DND-41 (cell line): ENCODE measurements around the gene MAN1A1.
"Not testable (repeated sequence)": the region's sequence is repeated elsewhere in the genome, so short reads cannot be mapped to it uniquely, and the experiment has no call there.

Experiments
- ATAC-seq: fragments of 200-7000 bp; cut with Tn5 transposase; 3 replicates; pipeline ENCODE4 v1.9.1; 2021; ENCODE audit warnings: low read depth; ENCODE audit not compliant: insufficient read depth
- DNase-seq: peaks from one replicate; pipeline ENCODE4 v3.0.0-alpha.2; 2020
- H2AFZ ChIP-seq: 2 replicates; pipeline ENCODE4 v1.6.0; 2012; ENCODE audit warnings: low read depth, low read length
- H3K27ac ChIP-seq: 2 replicates; pipeline ENCODE4 v1.5.1; 2012; ENCODE audit warnings: low read length, inconsistent platforms
- H3K27me3 ChIP-seq: fragments of 200-600 bp; sonication (generic); 2 replicates; pipeline ENCODE4 v1.6.0; 2012; ENCODE audit warnings: low read length, mild to moderate bottlenecking, inconsistent platforms; ENCODE audit not compliant: insufficient read depth, poor library complexity
- H3K36me3 ChIP-seq: 2 replicates; pipeline ENCODE4 v1.5.1; 2012; ENCODE audit warnings: low read length, inconsistent platforms; ENCODE audit not compliant: insufficient read depth
- H3K4me1 ChIP-seq: 2 replicates; pipeline ENCODE4 v1.5.1; 2012; ENCODE audit warnings: mild to moderate bottlenecking, low read length; ENCODE audit not compliant: insufficient read depth
- H3K4me2 ChIP-seq: 2 replicates; pipeline ENCODE4 v1.6.0; 2012; ENCODE audit warnings: mild to moderate bottlenecking, moderate library complexity, low read length, inconsistent platforms; ENCODE audit not compliant: insufficient read depth
- H3K4me3 ChIP-seq, 2 experiments: fragments of 200-600 bp in 1 of 2; shearing (Covaris generic) in 1 of 2; 2 replicates each; pipeline ENCODE4 v1.5.1; 2012 to 2016; ENCODE audit warnings: inconsistent platforms in 2 of 2, low read length in 2 of 2, mild to moderate bottlenecking in 2 of 2, low read depth in 1 of 2, moderate library complexity in 1 of 2
- H3K79me2 ChIP-seq: 2 replicates; pipeline ENCODE4 v1.6.0; 2012; ENCODE audit warnings: low read length, inconsistent platforms; ENCODE audit not compliant: insufficient read depth
- H3K9ac ChIP-seq: 2 replicates; pipeline ENCODE4 v1.6.0; 2012; ENCODE audit warnings: low read depth, mild to moderate bottlenecking, inconsistent platforms, low read length, moderate library complexity
- H3K9me3 ChIP-seq: 2 replicates; pipeline ENCODE4 v1.5.1; 2012; ENCODE audit warnings: low read length, moderate library complexity, mild to moderate bottlenecking, inconsistent platforms; ENCODE audit not compliant: insufficient read depth, severe bottlenecking
- H4K20me1 ChIP-seq: 2 replicates; pipeline ENCODE4 v1.6.0; 2012; ENCODE audit warnings: low read length; ENCODE audit not compliant: insufficient read depth
- EZH2 ChIP-seq: IDR thresholded peaks from 3 replicates; pipeline ENCODE4 v1.6.1; 2012; ENCODE audit warnings: borderline replicate concordance, low read depth, mild to moderate bottlenecking, moderate library complexity, low read length, inconsistent platforms; ENCODE audit not compliant: severe bottlenecking
- TF ChIP-seq, protein P1 (sequence below): IDR thresholded peaks from 2 replicates; pipeline ENCODE4 v1.5.1; 2012; ENCODE audit warnings: borderline replicate concordance, low read length, moderate library complexity, mild to moderate bottlenecking; ENCODE audit not compliant: poor library complexity, severe bottlenecking; ENCODE audit errors: extremely low read depth

The MAN1A1 gene

DNA sequence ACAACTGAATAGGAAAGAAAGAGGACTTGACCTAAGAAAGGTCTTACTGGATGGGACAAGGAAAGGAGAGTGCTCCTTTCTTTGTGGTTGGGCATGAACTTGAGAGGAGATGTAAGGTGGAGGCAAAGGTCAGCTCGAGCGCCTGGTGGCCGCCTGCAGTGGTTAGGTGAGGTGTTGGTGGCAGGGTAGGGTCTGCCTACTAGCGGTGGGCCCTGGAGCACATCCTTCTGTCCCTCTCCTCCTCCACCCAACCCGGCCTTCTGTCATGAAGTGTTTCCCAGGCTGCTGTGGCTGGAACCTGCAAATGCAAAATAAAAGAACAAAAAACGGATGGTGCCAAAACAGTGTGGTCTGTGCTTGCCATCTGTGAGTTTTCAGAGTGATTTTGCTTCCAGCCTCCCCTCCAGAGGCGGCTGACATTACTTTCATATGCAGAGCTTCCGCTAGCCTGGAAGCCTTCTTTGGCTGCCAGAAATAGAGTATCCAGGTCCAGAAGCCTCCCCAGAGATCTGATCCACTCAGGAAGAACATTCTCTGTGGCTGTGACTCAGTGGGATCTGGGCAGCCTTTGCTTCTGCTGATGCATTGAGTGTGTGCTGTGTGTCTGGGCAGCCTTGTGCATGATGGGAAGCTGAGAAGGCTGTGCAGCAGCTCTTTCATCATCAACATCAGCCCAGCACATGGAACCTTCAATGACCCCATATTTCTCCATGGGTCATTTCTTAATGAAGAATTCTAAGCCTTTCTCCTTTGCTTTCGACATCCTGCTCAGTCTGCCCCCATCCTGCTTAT is 191.3 kb downstream of the MAN1A1 start:
- no peak for DNase-seq
- H3K9ac ChIP-seq, result no peak overlapping the region
- no peaks in the 10 kb centered on the region for H3K4me1 ChIP-seq
- no peaks in the 10 kb centered on the region for H3K36me3 ChIP-seq
- H3K27ac ChIP-seq, result no peak overlapping the region
- ATAC-seq, result no peak
- TF ChIP-seq, protein P1, sequence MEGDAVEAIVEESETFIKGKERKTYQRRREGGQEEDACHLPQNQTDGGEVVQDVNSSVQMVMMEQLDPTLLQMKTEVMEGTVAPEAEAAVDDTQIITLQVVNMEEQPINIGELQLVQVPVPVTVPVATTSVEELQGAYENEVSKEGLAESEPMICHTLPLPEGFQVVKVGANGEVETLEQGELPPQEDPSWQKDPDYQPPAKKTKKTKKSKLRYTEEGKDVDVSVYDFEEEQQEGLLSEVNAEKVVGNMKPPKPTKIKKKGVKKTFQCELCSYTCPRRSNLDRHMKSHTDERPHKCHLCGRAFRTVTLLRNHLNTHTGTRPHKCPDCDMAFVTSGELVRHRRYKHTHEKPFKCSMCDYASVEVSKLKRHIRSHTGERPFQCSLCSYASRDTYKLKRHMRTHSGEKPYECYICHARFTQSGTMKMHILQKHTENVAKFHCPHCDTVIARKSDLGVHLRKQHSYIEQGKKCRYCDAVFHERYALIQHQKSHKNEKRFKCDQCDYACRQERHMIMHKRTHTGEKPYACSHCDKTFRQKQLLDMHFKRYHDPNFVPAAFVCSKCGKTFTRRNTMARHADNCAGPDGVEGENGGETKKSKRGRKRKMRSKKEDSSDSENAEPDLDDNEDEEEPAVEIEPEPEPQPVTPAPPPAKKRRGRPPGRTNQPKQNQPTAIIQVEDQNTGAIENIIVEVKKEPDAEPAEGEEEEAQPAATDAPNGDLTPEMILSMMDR, result no peak
- TF ChIP-seq EZH2, result no peak
- H4K20me1 ChIP-seq, result no peaks in the 10 kb centered on the region
- no peaks in the 10 kb centered on the region for H3K79me2 ChIP-seq
- no peak overlapping the region for H3K4me2 ChIP-seq
- no peaks in the 10 kb centered on the region for H3K9me3 ChIP-seq
- no peak overlapping the region for H3K4me3 ChIP-seq
- no peaks in the 10 kb centered on the region for H3K27me3 ChIP-seq
- H2AFZ ChIP-seq, result no peak overlapping the region

DNA sequence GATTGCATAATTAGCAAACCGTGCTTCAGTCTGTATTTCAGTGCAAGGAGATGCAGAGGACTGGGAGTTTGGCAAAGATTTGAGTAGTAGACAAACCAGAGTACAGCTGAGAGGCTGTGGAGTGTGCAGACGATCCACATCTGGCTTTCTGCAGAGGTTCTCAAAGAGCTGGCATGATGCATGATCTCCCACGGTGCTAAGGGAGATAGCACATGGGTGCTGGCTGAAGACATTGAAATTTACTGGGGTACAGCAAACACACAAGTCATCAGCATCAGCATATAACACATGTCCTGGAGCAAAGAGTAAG is 192.1 kb downstream of the MAN1A1 start:
- H3K4me2 ChIP-seq, result no peak overlapping the region
- H3K4me1 ChIP-seq, result no peaks in the 10 kb centered on the region
- no peak overlapping the region for H3K9ac ChIP-seq
- H3K27me3 ChIP-seq, result no peaks in the 10 kb centered on the region
- no peaks in the 10 kb centered on the region for H3K9me3 ChIP-seq
- ATAC-seq, result no peak
- no peak overlapping the region for H2AFZ ChIP-seq
- H3K36me3 ChIP-seq, result no peaks in the 10 kb centered on the region
- no peaks in the 10 kb centered on the region for H3K79me2 ChIP-seq
- TF ChIP-seq, protein P1, result no peak
- no peak for TF ChIP-seq EZH2
- H4K20me1 ChIP-seq, result no peaks in the 10 kb centered on the region
- no peak for DNase-seq
- no peak overlapping the region for H3K4me3 ChIP-seq
- no peak overlapping the region for H3K27ac ChIP-seq

DNA sequence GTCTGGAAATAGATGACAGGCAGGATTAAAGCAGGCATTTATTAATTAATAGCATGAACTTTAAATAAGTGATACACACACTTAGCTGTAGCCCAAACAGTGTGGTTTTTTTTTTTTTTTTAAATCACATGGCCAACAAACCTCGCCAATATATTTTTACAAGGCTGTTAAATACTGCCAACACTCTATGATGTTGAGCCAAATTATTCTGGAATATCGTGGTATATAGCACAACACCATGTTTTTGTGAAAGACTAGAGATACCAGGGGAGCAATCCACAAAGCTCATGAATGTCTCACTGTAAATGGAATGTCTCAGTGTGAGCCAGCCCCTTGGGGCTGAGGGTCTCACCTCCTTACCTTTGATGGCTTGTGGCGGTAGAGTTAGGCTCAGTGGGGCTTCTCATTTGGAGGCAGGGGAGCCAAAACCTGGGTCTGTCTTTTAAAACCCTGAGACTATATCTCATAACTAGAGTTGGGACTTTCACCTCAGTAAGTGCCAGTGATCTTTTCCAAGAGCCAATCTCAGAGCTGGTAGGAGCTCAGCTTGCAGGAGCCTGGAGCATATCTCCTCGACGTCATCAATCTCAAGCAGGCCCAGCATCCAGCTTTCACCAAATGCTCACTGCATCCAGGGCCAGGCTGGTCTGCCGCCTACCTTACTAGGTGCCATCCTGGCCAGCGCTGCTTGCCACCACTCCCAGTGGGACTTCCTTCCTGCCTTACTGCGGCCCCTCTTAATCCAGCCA is 192.6 kb downstream of the MAN1A1 start:
- Histone ChIP-seq H2AFZ (no peak overlapping the region), H3K9me3 (no peaks in the 10 kb centered on the region), H3K27ac (no peak overlapping the region), H3K36me3 (no peaks in the 10 kb centered on the region), H3K4me3 (no peak overlapping the region), H4K20me1 (no peaks in the 10 kb centered on the region), H3K79me2 (no peaks in the 10 kb centered on the region), H3K4me1 (no peaks in the 10 kb centered on the region), H3K27me3 (no peaks in the 10 kb centered on the region), H3K9ac (no peak overlapping the region), H3K4me2 (no peak overlapping the region)
- TF ChIP-seq EZH2, result no peak
- TF ChIP-seq, protein P1, result no peak
- DNase-seq, result no peak
- no peak for ATAC-seq

DNA sequence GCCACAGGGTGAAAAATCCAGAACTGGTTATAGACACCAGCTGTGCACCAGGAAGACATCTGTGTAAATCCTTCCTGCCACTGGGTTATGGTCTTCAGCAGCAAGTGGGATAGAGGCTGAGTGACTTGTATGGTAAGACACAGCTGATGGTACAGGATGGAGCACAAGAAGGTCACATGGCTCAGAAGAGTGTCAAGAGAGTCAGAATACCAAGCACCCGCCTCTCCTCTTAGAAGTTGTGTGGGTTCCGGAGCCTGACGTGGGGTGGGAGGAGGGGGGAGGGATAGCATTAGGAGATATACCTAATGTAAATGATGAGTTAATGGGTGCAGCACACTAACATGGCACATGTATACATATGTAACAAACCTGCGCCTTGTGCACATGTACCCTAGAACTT is 193.5 kb downstream of the MAN1A1 start:
- H2AFZ ChIP-seq, H3K9me3 ChIP-seq, H3K4me2 ChIP-seq, H4K20me1 ChIP-seq, H3K36me3 ChIP-seq, H3K79me2 ChIP-seq, H3K27me3 ChIP-seq, H3K27ac ChIP-seq, H3K9ac ChIP-seq, H3K4me1 ChIP-seq, DNase-seq, H3K4me3 ChIP-seq: not testable (repeated sequence)
- peak; percentile 50; the same call in 1 of the 3 replicates for ATAC-seq
